T47D (cell line): ENCODE data around the gene ZNF142.
"Not testable (repeated sequence)": the region's sequence is repeated elsewhere in the genome, so short reads cannot be mapped to it uniquely, and the experiment has no call there.

Source experiments
- DNase-seq, 2 experiments: peaks; one replicate each; pipeline versions ENCODE4 v3.0.0 to v3.0.0-alpha.2; 2011 to 2012; ENCODE audit warnings: low read depth in 1 of 2, low spot score in 1 of 2
- JUND ChIP-seq: IDR thresholded peaks from 2 replicates; pipeline ENCODE4 v1.6.1; 2012; ENCODE audit warnings: low read depth
- in situ Hi-C: cut with HindIII; loops from 2 replicates; pipeline ENCODE4 v1.10.0; 2016; ENCODE audit warnings: low sequenced_read_pairs, low pct_unique_long_range_greater_than_20kb

ZNF142 gene

GRCh38 chr2:218659258-218659987, at the start of gene ZNF142, which contains the start of gene BCS1L:
TSS of gene ZNF142 (minus strand) at chr2:218659623. CDS start at chr2:218656429, 3,194 bp downstream.
TSS of gene BCS1L (plus strand) at chr2:218659683. CDS start at chr2:218660988, 1,305 bp downstream.
- in situ Hi-C loops, result no loop called here
- peak; percentile 79 to 89 for DNase-seq
- TF ChIP-seq JUND, result no peak

GRCh38 chr2:218708086-218708485, 48.7 kb upstream of the ZNF142 start:
- no peak for DNase-seq
- in situ Hi-C loops, result no loop called here
- no peak for TF ChIP-seq JUND

- TF ChIP-seq JUND, result no peak
- no peak for DNase-seq
- in situ Hi-C loops, result no loop called here
Measured at GRCh38 chr2:218703341-218703740, 43.9 kb upstream of the ZNF142 start.

GRCh38 chr2:218701806-218702205, 42.4 kb upstream of the ZNF142 start:
- no peak for DNase-seq
- no peak for TF ChIP-seq JUND
- in situ Hi-C loops, result no loop called here

- no peak for TF ChIP-seq JUND
- in situ Hi-C loops, result no loop called here
- no peak for DNase-seq
Measured at GRCh38 chr2:218698885-218699284, 39.5 kb upstream of the ZNF142 start.

- no peak for TF ChIP-seq JUND
- no peak for DNase-seq
- in situ Hi-C loops, result no loop called here
Measured at GRCh38 chr2:218694405-218695145, 35.2 kb upstream of the ZNF142 start.

GRCh38 chr2:218691234-218691633, 31.8 kb upstream of the ZNF142 start:
- in situ Hi-C loops, result no loop called here
- TF ChIP-seq JUND, result no peak
- no peak for DNase-seq

GRCh38 chr2:218687400-218688060, 28.1 kb upstream of the ZNF142 start:
- DNase-seq, result peak; percentile 38 to 86
- in situ Hi-C loops, result not testable (repeated sequence)

- no peak for DNase-seq
- in situ Hi-C loops, result no loop called here
- no peak for TF ChIP-seq JUND
Measured at GRCh38 chr2:218680061-218680460, 20.6 kb upstream of the ZNF142 start.

- in situ Hi-C loops, result no loop called here
- DNase-seq, result no peak
- TF ChIP-seq JUND, result no peak
Measured at GRCh38 chr2:218679119-218679518, 19.7 kb upstream of the ZNF142 start.

- in situ Hi-C loops, result no loop called here
- TF ChIP-seq JUND, result no peak
- DNase-seq, result peak; percentile 67 to 86
Measured at GRCh38 chr2:218671654-218672566, 12.5 kb upstream of the ZNF142 start, which contains the start of the genes RNF25 and STK36. TSS of gene RNF25 (minus strand) at chr2:218672002. CDS start at chr2:218671970, 32 bp downstream. TSS of gene STK36 (plus strand) at chr2:218672086. CDS start at chr2:218672830, 744 bp downstream.
